OCI-LY7 (cell line): ENCODE measurements around the gene CRTAC1.

Experiments
- EZH2phosphoT487 ChIP-seq: fragments of 200-600 bp; sonication (generic); IDR thresholded peaks from 2 replicates; pipeline ENCODE4 v1.6.1; 2018; ENCODE audit warnings: low read depth, borderline replicate concordance, mild to moderate bottlenecking, mixed run types, antibody characterized with exemption, low read length, moderate library complexity, mixed read lengths
- TF ChIP-seq, protein P1 (sequence below): fragments of 200-600 bp; sonication (generic); conservative IDR thresholded peaks from 2 replicates; pipeline ENCODE4 v1.5.1; 2014; ENCODE audit warnings: mild to moderate bottlenecking, antibody characterized with exemption, low read length, moderate library complexity, mixed read lengths

DNA sequence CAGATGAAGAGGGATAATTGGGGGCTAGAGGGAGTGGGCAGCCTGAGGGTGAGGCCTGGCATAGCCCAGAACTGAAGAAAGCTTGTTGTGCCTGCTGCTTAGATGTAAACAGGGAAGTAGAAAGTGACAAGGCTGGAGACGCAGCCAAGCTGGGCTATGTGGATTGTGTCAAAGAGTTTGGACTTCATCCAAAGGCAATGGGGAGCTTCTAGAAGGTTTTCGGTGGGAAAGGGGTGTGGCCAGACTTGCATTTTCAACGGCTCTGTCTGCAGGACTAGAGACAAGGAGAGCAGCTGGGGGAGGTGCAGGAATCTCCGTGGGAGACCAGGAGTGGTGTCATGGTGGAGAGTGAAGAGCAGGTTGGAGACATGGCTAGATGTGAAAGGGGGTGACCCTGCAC, 132.0 kb downstream of the CRTAC1 start:
- TF ChIP-seq, protein P1, sequence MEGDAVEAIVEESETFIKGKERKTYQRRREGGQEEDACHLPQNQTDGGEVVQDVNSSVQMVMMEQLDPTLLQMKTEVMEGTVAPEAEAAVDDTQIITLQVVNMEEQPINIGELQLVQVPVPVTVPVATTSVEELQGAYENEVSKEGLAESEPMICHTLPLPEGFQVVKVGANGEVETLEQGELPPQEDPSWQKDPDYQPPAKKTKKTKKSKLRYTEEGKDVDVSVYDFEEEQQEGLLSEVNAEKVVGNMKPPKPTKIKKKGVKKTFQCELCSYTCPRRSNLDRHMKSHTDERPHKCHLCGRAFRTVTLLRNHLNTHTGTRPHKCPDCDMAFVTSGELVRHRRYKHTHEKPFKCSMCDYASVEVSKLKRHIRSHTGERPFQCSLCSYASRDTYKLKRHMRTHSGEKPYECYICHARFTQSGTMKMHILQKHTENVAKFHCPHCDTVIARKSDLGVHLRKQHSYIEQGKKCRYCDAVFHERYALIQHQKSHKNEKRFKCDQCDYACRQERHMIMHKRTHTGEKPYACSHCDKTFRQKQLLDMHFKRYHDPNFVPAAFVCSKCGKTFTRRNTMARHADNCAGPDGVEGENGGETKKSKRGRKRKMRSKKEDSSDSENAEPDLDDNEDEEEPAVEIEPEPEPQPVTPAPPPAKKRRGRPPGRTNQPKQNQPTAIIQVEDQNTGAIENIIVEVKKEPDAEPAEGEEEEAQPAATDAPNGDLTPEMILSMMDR = no peak
- TF ChIP-seq EZH2phosphoT487 = no peak
